Kidney glomerular epithelial cell (primary cell): Measurements from ENCODE around the gene VWDE.
"Not testable (repeated sequence)": the region's sequence is repeated elsewhere in the genome, so short reads cannot be mapped to it uniquely, and the experiment has no call there.

Experiments used
- DNase-seq: peaks from one replicate; lab custom pipeline; 2025; lab: John Stamatoyannopoulos, UW

The VWDE gene

DNA sequence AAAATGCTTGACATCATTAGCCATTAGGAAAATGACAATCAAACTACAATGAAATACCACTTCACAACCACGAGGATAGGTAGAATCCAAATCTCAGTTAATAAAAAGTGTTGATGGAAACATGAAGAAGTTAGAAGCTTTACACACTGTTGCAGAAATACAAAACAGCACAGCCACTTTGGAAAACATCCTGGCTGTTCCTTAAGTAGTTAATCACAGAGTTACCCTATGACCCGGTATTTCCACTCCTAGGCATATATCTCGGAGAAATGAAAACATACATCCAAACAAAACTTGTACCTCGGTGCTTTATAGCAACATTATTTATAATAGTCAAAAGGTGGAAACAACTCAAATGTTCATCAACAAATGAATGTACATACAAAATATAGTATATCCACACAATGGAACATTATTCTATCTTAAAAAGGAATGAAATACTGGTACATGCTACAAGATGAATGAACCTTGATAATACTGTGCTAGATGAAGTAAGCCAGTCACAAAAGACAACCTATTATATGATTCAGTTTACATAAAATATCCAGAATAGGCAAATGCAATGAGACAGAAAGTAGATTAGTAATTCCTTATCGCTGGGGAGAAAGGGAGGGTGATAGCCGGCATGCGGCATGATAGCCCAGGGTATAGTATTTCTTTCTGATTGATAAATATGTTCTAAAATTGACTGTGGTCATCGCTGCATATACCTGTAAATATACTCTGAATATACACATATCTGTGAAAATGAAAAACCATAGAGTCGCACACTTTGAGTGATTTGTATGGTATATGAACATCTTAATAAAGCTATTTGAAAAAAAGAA is 1.9 kb downstream of the VWDE start:
- no peak for DNase-seq

DNA sequence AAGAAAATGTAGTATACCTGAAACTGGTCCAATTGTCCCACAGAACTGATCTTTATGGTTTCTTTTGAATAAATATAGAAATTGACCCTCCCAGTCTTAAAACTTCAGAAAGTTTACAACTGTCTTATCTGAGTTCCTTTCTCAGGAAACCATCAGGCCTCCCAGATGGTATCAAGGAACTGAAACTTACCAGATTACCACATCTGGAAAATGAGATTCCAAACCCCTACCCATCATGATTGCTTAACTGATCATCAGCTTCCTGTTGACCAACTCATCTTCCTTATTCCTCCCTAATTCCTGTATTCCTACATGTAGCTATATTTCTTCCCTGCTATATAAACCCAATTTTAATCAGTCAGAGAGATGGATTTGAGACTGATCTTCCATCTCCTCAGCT is 5.5 kb downstream of the VWDE start:
- DNase-seq: no peak

DNA sequence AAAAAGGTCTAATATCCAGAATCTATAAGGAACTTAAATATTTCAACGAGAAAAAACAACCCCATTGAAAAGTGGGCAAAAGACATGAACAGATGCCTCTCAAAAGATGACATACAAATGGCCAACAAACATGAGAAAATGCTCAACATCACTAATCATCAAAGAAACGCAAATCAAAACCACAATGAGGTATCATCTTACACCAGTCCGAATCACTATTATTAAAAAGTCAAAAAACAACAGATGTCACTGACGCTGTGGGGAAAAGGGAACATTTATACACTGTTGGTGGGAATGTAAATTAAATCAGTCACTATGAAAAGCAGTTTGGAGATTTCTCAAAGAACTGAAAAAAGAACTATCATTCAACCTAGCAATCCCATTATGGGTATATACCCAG is 6.0 kb downstream of the VWDE start:
- no peak for DNase-seq

DNA sequence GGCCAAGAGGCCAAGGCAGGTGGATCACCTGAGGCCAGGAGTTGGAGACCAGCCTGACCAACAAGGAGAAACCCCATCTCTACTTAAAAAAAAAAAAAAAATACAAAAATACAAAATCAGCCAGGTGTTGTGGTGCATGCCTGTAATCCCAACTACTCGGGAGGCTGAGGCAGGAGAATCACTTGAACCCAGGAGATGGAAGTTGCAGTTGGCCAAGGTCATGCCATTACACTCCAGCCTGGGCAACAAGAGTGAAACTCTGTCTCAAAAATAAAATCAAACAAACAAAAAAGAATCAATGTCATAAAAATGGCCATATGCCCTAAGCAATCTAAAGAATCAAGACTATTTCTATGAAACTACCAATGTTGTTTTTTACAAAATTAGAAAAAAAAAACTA is 7.0 kb downstream of the VWDE start:
- not testable (repeated sequence) for DNase-seq

DNA sequence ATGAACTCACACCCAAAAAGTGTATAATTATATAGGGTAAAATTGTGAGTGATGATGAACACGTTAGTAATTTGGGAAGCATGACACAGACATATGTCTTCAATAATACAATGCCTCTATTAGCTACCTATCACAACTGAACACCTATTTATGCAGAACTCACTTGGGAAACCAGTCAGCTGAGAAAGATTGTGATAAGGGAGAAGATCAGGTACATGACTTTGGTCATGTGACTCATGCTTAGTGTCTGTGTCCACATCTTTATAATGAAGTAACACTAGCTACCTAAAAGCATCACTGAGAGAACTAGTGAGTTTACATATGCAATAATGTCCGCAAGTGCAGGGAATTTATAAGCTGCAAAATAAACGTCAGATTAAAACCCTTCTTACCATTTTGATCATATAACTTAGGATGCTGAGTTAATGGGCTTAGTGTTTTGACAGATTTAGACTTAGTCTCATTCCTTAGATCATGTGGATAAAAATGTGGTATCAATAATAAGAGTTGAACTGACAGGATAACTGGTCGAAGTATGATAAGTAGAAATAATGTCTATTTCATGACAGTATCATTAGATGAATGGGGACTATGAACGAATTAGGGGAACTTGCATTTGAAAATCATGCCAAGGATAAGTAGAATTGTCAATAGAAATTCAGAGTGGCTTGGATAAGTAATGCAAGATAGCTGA is 11.6 kb downstream of the VWDE start:
- no peak for DNase-seq

DNA sequence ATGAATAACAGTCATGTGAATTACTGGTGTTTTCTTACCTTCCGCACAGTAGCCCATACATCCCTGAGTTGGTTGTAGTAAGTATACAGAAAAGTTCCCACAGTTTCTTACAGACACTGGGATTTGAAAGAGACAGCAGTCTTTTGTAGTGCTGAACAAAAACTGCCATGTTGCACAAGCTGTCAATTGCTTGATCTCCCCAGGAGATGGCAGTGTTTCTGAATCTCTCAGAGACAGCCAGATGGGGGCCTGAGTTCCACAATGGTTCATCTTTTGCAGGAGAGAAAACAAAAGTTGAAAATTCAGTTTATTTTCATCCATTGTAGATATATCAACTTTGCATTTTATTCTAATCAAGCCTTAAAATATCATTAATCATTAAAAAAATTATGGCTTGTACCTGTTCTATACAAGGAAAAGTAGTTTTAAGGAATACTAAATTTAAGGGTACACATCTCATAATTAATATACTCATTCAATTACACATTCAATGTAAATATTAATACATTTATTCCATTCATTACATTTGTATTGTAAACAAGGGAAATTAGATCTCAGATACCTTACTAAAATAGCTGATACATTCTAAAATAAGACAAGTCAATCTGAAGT is 14.5 kb downstream of the VWDE start:
- peak; percentile 12 for DNase-seq

DNA sequence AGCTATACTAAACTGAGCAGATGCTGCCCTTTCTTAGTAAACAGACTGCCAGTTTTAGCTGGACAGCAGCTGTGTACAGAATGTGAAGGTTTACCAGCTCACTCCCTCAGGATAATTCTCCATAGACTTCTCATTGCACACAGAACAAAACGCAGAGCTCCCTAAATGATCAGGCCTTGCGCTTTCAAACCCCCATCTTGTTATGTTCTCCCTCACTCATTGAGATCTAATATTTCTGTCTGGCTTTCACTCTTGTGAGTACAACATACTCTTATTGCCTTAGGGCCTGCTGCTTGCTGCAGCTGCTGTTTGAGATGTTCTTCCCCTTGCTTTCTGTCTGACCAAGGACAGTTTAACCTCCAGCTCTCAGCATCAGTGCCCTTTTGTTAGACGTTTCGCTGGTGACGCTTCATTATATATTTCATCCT is 17.3 kb downstream of the VWDE start:
- no peak for DNase-seq

DNA sequence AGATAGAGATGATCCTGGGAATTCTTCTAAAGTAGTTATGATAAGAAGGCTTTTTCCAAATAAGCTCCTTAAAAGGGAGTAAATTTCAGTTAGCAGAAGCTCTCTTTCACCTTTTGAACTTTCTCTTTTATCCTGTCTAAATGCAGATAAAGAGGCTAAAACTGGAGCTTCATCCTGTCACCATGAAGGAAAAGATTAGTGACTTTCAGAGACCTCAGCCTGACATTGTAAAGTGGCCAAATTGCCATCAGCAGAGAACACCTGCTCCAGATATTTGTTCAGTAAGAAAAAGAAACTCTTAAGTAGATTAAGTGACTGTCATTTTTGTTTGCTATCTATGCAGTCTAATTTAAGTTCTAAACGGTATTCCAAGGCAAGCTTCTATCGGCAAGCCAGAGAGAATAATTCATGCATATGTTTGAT is 18.3 kb downstream of the VWDE start:
- DNase-seq: no peak

DNA sequence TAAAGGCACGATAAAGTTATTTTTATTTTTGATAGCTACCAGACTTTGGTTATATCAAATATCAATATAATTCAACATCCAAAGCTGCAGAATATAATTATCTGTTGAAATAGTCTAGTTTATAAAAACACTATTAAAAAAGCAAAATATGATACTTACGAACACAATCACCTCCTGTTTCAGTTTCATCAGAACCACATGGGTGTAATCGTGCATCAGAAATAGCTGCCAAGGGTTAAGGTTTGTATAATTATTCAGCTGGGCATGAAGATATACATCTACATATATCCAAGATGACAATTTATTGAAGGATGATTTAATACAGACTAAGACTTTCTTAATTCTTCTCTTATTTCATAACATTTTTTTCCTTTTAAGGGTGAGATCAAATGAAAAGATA is 20.3 kb downstream of the VWDE start:
- DNase-seq: no peak

DNA sequence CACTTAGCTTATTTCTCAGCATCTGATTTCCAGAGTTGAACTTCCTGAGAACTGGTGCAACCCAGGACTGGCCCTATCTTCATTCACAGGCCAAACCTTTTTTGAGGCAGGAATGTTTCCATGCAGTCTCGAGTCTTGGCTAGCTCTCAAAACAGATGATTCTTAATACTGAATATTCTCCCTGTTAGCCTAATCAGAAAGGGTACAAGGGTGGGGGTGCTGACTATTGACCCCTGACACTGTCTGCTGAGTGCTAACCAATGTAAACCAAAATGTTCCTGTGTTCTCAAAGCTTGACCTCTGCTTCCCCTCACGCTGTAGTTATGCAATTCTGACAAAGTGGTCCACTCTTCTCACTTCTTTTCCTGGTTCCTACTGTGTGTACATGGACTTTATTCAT is 25.3 kb downstream of the VWDE start:
- no peak for DNase-seq

DNA sequence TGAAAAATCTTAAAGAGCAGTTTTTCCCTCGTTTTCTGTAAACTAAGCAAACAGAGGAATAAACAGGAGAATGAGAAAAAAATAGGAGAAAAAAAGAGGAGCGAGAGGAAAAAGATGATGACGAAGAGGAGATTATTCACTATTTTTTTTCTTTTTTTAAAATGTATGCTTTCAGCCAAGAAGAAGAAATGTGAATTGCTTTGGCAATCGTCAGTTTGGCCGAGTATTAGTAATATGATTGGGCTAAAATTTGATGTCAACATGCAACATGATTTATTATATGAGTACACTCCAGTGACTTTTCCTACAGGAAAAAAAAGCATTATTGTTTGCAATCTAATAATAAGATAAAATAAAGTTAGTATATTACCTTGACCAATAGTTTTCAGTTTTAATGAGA is 26.3 kb downstream of the VWDE start:
- no peak for DNase-seq

DNA sequence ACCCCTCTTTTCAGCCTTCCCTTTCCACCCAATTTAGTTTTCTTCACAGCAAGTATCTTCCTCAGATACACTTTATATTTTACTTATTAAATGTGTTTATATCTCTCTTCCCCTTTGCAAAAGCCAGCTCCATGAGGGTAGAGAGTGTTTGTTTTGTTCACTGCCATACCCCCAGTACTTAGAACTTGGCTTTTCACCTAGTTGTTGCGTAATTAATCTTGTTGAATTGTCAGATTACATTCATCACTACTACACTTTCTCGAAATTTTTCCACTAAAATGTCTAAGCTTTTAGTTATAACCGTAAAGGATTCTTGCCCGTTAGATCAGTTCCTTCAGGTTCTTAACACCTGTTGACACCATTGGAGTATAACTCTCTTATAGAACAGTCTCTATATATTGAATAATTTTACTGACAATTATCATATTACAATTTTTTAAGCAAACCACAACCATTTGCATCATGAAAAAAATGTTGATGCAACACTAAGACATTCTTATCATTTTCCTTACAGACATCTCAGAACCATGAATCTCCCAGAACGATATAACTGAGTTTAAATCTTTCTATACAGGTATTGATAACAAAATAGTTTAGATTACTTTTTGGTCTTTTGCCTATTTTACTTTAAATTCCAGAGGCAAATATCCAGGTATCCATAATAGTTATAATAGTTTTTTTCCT is 29.9 kb downstream of the VWDE start:
- no peak for DNase-seq

DNA sequence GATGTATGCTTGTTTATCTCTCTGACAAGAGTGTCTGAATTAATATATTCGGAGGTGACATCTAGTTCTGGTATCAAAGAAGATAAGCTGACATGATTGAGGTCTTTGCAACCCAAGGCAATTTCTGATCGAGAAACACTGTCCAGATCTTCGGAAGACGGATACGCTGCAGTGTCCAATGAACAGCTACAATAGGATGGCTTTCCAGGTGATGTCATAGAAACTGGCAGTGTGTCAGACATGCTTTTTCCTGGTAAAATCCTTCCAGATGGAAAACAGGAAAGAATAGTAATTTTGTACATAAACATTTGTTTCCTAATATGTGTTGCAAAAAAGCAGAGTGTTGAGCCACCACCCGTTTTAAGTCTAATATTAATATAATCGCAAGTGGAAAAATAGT is 33.4 kb downstream of the VWDE start:
- no peak for DNase-seq

DNA sequence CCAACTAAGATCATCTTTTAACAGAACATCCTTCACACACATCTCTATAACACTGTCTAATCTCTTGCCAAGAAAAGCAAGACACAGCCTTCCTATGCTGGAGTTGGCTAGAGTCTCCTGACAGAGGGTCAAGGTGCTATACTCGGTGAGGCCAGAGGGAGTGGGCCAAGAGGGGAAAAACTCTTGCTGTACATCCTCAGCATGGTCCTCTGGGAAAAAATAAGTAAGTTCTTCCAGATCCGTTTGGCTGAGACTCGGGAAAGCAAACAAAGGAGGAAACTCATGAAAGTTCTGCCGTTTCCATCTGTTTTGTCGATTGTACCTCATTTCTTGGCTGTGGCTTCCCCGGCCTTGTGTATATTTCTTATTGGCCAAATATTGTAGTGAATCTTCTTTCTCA is 33.9 kb downstream of the VWDE start:
- no peak for DNase-seq

DNA sequence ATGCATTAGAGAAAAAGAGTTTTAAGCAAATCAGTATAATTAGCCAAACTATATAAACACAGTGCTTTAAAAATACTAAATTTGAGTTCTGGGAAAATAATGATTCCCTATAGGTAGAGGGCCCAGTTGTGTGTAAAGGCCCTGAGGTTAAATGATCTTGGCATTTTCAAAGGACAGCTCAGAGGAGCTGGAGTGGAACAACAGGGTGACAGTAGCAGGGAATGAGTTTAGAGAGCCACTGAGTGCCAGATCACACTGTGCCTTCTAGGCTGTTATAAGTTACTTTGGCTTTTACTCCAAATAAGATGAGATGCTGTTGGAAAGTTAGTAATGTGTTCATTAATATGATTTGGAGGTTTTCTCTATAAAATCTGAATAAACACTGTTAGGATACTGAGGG is 34.6 kb downstream of the VWDE start:
- no peak for DNase-seq

DNA sequence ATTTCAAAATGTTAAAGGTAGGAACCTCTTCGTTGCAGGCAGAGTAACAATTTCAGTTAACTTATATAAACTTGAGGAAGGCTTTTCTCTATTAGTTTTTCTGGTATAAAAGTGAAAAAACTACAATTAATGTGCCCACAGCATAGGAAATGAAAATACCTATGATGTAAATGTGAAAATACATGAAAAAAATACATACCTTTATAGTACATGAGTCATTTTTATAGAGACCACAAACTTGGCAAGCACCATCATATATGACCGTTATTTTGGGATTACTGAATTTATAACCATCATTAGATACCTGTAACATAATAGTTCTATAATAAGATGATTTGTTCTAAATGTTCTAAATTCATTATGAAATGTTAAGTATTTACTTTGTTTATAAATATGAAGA is 42.7 kb downstream of the VWDE start:
- no peak for DNase-seq

DNA sequence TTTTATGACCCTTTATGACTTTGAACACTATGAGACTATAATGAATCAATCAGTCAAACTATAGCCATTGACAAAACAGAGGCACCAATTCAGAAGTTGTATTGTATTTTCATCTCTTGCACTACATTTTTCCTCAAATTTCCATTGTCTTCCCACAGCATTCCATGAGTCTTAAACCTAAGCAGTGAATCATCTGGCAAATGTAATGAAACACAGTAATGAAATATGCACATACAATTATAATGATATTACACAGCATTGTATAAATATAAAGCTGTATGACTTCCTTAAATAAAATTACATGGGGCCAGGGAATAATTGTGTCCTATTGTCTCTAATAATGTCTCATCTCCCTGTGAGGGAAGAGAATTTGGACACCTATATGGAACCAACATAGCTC is 45.0 kb downstream of the VWDE start:
- no peak for DNase-seq

DNA sequence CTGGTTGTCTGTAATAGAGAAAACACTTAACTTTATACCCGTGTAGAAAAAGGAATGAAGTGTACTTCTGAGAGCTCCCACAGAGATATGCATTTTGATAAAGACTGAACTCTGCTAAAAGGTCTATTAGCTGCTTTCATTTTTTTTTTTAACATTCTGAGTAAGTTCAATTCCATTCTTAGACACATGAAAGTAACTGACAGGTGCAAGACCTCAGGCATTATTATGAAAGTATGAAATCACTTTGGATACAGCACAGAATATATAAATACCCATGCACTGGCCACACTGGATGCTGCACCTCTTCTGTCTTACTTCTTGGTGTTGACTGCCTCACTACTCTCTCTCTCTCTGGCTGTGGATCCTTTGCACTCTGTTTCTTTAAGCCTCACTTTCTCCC is 46.2 kb downstream of the VWDE start:
- DNase-seq: no peak

DNA sequence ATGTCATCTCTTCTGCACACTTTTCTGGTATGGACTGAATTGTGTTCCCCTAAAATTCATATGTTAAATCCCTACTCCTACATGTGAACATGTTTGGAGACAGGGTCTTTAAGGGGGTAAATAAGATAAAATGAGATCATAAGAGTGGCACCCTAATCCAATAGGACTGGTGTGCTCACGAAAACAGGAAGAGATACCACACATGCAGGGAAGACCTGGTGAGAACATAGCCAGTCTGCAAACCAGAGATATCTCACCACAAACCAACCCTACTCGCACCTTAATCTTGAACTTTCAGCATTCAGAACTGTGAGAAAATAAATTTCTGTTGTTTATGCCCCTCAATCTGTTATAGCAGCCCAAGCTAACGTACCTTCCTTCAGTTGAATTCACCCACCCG is 51.8 kb downstream of the VWDE start:
- DNase-seq: no peak

DNA sequence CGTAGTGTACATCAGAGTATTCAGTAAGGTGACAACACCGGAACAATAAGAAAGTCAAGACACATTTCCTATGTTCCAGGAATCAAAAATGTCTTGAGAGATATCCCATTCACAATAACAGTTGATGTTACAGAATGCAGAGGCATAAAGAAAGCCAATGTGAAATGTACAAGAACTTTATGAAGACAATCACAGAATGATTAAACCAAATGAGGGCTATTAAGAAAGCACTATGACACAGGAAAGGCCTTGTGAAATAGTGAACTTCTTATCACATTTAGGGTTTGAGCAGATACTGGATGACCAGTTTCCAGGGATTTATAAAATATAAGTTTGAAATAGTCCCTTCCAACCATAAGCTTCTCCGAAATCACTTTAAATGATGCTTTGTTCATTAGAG is 52.7 kb downstream of the VWDE start:
- DNase-seq: no peak

DNA sequence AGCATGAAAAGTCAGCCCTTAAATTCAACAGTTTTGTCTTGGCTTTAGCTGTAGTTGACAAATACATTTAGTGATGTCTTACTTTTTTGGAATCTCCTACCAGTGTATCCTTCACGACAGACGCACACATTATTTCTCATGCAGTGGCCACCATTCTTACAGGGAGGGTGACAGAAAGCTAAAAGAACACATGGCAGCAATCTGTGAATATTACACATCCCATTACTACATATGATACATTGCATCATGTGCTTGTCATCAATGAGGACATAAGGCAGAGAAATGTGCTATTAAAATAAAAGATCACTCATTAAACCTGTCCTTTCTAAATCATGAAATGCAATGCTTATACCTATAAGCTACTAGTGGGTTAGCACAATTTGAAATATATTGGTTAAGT is 66.6 kb downstream of the VWDE start:
- no peak for DNase-seq

DNA sequence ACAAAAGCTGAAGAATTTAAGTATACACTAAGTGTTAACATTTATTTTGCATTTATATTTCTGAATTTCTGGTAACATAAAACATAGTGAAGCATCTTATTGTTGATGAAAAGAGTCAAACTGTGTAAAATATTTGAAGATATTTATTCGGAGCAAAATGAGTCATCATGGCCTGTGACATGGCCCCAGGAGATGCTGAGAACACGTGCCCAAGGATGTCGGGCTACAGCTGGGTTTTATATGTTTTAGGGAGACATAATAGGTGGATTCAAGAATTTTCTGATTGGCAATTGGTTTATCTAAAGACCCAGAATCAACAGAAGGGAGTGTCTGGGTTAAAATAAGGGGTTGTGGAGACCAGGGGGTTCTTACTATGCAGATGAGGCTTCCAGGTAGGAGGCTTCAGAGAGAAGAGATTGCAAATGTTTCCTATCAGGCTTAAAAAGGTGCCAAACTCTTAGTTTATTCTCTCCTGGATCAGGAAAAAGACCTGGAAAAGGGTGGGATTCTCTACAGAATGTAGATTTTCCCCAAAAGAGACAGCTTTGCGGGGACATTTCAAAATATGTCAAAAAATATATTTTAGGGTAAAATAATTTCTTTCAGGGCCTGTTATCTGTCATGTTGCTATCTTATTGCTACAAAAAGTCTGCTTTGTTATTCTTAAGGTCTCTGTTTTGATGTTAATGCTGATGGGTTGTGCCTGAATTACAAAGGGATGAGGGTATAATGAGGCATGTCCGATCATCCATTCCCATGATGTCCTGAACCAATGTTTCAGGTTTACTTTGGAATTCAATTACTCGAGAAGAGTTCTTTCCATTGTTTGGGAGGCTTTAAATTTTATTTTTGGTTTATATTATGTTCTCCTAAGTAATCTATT is 74.5 kb downstream of the VWDE start:
- no peak for DNase-seq
